Osteoblast (primary cell): Measurements from ENCODE around the gene PRR15L. TPM values are rescaled to one million over a fixed set of nuclear protein-coding genes. Genes with fewer than 3 reads are reported as not detected.

Experiments used
- DNase-seq: peaks from one replicate; pipeline ENCODE4 v3.0.0; 2011; ENCODE audit warnings: low spot score, mixed read lengths; ENCODE audit not compliant: insufficient read length; ENCODE audit errors: missing footprints
- H2AFZ ChIP-seq: 2 replicates; pipeline ENCODE4 v1.6.0; 2011; ENCODE audit warnings: mild to moderate bottlenecking, low read length
- H3K27ac ChIP-seq: 2 replicates; pipeline ENCODE4 v1.5.1; 2011; ENCODE audit warnings: mild to moderate bottlenecking, low read depth, low read length, moderate library complexity
- H3K27me3 ChIP-seq: 2 replicates; pipeline ENCODE4 v1.6.0; 2012; ENCODE audit warnings: mild to moderate bottlenecking, control low read depth, inconsistent platforms, low read length, moderate library complexity; ENCODE audit not compliant: insufficient read depth
- H3K36me3 ChIP-seq: 2 replicates; pipeline ENCODE4 v1.5.1; 2011; ENCODE audit warnings: mild to moderate bottlenecking, low read length, control low read depth, moderate library complexity; ENCODE audit not compliant: insufficient read depth
- H3K4me1 ChIP-seq: 2 replicates; pipeline ENCODE4 v1.5.1; 2011; ENCODE audit warnings: mild to moderate bottlenecking, low read length, control low read depth, moderate library complexity; ENCODE audit not compliant: insufficient read depth
- H3K4me2 ChIP-seq: 2 replicates; pipeline ENCODE4 v1.6.0; 2011; ENCODE audit warnings: mild to moderate bottlenecking, low read length; ENCODE audit not compliant: insufficient read depth
- H3K4me3 ChIP-seq: fragments of 200-600 bp; sonication (generic); 3 replicates; pipeline ENCODE4 v1.5.1; 2012; ENCODE audit warnings: mild to moderate bottlenecking, low read length, inconsistent platforms; ENCODE audit not compliant: insufficient read depth
- H3K79me2 ChIP-seq: 2 replicates; pipeline ENCODE4 v1.6.0; 2012; ENCODE audit warnings: mild to moderate bottlenecking, low read length, control low read depth, inconsistent platforms; ENCODE audit not compliant: insufficient read depth
- H3K9me3 ChIP-seq: 2 replicates; pipeline ENCODE4 v1.5.1; 2011; ENCODE audit warnings: low read depth, low read length, control low read depth
- H4K20me1 ChIP-seq: 2 replicates; pipeline ENCODE4 v1.6.0; 2012; ENCODE audit warnings: mild to moderate bottlenecking, low read length, control low read depth; ENCODE audit not compliant: insufficient read depth
- total RNA-seq: library from RNA; depleted of rRNA; stranded (reverse); fragments of >200 nt; gene quantifications from 2 replicates; pipeline ENCODE4 v1.2.3, GENCODE V29; 2012
- TF ChIP-seq, protein P1 (sequence below): IDR thresholded peaks from 2 replicates; pipeline ENCODE4 v1.5.1; 2011; ENCODE audit warnings: mild to moderate bottlenecking, low read depth, low read length, moderate library complexity; ENCODE audit errors: extremely low read depth

The PRR15L gene
- total RNA-seq, 1 donor = not detected

GRCh38 chr17:47980541-47980940 is 22.9 kb upstream of the PRR15L start:
- Histone ChIP-seq H3K27me3 (no peaks in the 10 kb centered on the region), H3K4me3 (no peak overlapping the region), H3K79me2 (no peaks in the 10 kb centered on the region), H2AFZ (no peak overlapping the region), H3K4me1 (no peaks in the 10 kb centered on the region), H4K20me1 (no peaks in the 10 kb centered on the region), H3K36me3 (peaks cover 58% of the 10 kb centered on the region), H3K9me3 (no peaks in the 10 kb centered on the region), H3K27ac (no peak overlapping the region), H3K4me2 (no peak overlapping the region)
- peak; percentile 14 for DNase-seq
- TF ChIP-seq, protein P1, sequence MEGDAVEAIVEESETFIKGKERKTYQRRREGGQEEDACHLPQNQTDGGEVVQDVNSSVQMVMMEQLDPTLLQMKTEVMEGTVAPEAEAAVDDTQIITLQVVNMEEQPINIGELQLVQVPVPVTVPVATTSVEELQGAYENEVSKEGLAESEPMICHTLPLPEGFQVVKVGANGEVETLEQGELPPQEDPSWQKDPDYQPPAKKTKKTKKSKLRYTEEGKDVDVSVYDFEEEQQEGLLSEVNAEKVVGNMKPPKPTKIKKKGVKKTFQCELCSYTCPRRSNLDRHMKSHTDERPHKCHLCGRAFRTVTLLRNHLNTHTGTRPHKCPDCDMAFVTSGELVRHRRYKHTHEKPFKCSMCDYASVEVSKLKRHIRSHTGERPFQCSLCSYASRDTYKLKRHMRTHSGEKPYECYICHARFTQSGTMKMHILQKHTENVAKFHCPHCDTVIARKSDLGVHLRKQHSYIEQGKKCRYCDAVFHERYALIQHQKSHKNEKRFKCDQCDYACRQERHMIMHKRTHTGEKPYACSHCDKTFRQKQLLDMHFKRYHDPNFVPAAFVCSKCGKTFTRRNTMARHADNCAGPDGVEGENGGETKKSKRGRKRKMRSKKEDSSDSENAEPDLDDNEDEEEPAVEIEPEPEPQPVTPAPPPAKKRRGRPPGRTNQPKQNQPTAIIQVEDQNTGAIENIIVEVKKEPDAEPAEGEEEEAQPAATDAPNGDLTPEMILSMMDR = no peak

DNA sequence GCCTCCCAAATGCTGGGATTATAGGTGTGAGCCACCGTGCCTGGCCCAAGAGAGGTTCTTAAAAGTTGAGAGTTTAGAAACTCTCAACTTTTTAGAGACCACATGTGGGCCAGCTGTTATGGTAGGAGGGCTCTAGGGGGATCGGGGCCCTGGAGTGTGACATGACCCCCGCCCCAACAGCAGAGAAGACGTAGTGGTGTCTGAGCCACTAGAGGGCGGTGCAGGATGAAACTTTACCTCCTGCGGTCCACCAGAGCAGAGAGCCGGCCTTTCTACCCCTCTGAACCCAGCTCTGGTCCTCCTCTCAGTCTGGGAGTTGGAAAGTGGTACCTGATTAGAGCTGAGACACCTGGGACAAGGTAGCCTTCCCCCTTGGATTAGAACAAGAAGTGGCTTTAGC is 20.6 kb upstream of the PRR15L start:
- no peak overlapping the region for H3K27ac ChIP-seq
- H3K4me3 ChIP-seq = no peak overlapping the region
- H2AFZ ChIP-seq = no peak overlapping the region
- no peaks in the 10 kb centered on the region for H3K27me3 ChIP-seq
- H3K36me3 ChIP-seq = peaks cover 77% of the 10 kb centered on the region
- no peaks in the 10 kb centered on the region for H4K20me1 ChIP-seq
- no peaks in the 10 kb centered on the region for H3K9me3 ChIP-seq
- DNase-seq = peak; percentile 96
- no peak overlapping the region for H3K4me2 ChIP-seq
- TF ChIP-seq, protein P1 = peak; percentile 76
- H3K4me1 ChIP-seq = no peaks in the 10 kb centered on the region
- no peaks in the 10 kb centered on the region for H3K79me2 ChIP-seq

DNA sequence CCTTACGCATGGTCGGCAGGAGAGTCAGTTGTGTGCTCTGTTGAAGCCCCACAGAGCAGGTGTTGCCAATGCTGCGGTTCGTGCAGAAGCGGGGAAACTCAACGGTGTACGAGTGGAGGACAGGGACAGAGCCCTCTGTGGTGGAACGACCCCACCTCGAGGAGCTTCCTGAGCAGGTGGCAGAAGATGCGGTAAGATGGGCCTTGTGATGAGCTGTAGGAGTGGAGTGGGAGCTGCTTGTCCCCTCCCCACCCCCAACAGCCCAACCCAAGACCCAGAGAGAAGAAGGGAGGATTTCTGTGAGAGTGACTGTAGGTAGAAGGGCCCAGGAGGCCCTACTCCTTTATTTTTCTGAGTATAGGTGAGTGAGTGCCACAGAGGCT is 18.1 kb upstream of the PRR15L start:
- DNase-seq = no peak
- Histone ChIP-seq H3K36me3 (peaks cover 61% of the 10 kb centered on the region), H3K4me2 (no peak overlapping the region), H3K4me1 (peaks cover 11% of the 10 kb centered on the region), H3K79me2 (peaks cover 20% of the 10 kb centered on the region), H2AFZ (no peak overlapping the region), H3K27me3 (no peaks in the 10 kb centered on the region), H3K27ac (no peak overlapping the region), H3K9me3 (no peaks in the 10 kb centered on the region), H3K4me3 (no peak overlapping the region), H4K20me1 (no peaks in the 10 kb centered on the region)
- TF ChIP-seq, protein P1 = no peak

DNA sequence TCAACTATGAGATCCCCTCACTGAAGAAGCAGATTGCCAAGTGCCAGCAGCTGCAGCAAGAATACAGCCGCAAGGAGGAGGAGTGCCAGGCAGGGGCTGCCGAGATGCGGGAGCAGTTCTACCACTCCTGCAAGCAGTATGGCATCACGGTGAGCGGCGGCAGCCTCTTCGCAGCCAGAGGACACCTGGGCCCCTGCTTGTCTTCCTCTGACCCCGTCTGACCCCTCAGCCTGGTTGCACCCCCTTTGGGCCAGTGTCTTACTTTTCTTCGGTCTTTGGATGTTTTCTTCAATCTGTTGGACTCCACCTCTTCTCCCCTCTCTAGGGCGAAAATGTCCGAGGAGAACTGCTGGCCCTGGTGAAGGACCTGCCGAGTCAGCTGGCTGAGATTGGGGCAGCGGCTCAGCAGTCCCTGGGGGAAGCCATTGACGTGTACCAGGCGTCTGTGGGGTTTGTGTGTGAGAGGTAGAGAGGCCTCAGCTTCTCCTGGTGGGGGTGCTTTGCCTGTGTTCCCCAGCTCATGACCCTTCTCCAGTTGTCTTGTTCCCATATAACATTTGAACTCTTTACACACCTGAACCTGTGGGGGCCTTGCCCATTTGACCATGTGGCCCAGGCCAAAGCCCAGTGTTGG is 17.6 kb upstream of the PRR15L start:
- no peak overlapping the region for H3K4me3 ChIP-seq
- TF ChIP-seq, protein P1 = no peak
- peaks cover 11% of the 10 kb centered on the region for H3K4me1 ChIP-seq
- peaks cover 20% of the 10 kb centered on the region for H3K79me2 ChIP-seq
- no peak overlapping the region for H3K27ac ChIP-seq
- no peak for DNase-seq
- H3K4me2 ChIP-seq = no peak overlapping the region
- H3K27me3 ChIP-seq = no peaks in the 10 kb centered on the region
- H3K36me3 ChIP-seq = peaks cover 58% of the 10 kb centered on the region
- no peaks in the 10 kb centered on the region for H4K20me1 ChIP-seq
- H3K9me3 ChIP-seq = no peaks in the 10 kb centered on the region
- no peak overlapping the region for H2AFZ ChIP-seq
